Esophagus squamous epithelium (tissue), 5 donors: Measurements from ENCODE around the gene SF3A2. TPM values are rescaled to one million over a fixed set of nuclear protein-coding genes. Genes with fewer than 3 reads are reported as not detected.

Experiments used
- DNase-seq: peaks from one replicate; lab custom pipeline; 2025; lab: John Stamatoyannopoulos, UW
- H3K27ac ChIP-seq, 4 donors: fragments of 200-600 bp; sonication (generic); one replicate each; pipeline ENCODE4 v1.5.1; 2016 to 2019; ENCODE audit warnings: mild to moderate bottlenecking in 1 of 4
- H3K27me3 ChIP-seq, 4 donors: fragments of 200-600 bp; sonication (generic); 1 replicate in 3 of 4; 2 replicates in 1 of 4; pipeline versions ENCODE4 v1.5.1 to v1.6.0; 2017 to 2021; ENCODE audit warnings: antibody characterized with exemption in 1 of 4
- H3K36me3 ChIP-seq, 3 donors: fragments of 200-600 bp; sonication (generic); one replicate each; pipeline ENCODE4 v1.5.1; 2016 to 2019
- H3K4me1 ChIP-seq, 3 donors: fragments of 200-600 bp; sonication (generic); one replicate each; pipeline ENCODE4 v1.5.1; 2017 to 2019
- H3K4me3 ChIP-seq, 4 donors: fragments of 200-600 bp; sonication (generic); 1 replicate in 3 of 4; 2 replicates in 1 of 4; pipeline ENCODE4 v1.5.1; 2016 to 2019; ENCODE audit warnings: mild to moderate bottlenecking in 2 of 4, moderate library complexity in 1 of 4
- H3K9me3 ChIP-seq, 3 donors: fragments of 200-600 bp; sonication (generic); one replicate each; pipeline ENCODE4 v1.5.1; 2016 to 2019
- CTCF ChIP-seq, 6 experiments: fragments of 450-650 bp in 4 of 6; fragments of 200-600 bp in 2 of 6; sonication (generic) in 2 of 6; IDR thresholded peaks; one replicate each; pipeline ENCODE4 v1.5.1; 2016 to 2019; ENCODE audit warnings: antibody characterized with exemption in 6 of 6, mild to moderate bottlenecking in 4 of 6, moderate library complexity in 4 of 6
- POLR2A ChIP-seq, 4 donors: fragments of 450-650 bp; IDR thresholded peaks; one replicate each; pipeline ENCODE4 v1.6.1; 2017; ENCODE audit warnings: antibody characterized with exemption in 4 of 4, mild to moderate bottlenecking in 4 of 4, moderate library complexity in 3 of 4
- WGBS, 2 donors: methylation state at CpG; one replicate each; pipeline ENCODE4 v1.1.5; 2018; 5-methylcytosine and 5-hydroxymethylcytosine counted together
- intact Hi-C: fragments of 100-400 bp; cut with DNase I; formaldehyde crosslinking; loops from one replicate; pipeline ENCODE4 v1.15.0; 2022
- total RNA-seq, 4 donors: library from RNA; depleted of rRNA; stranded (reverse); fragments of >200 nt; gene quantifications; one replicate each; pipeline ENCODE4 v1.1.0, GENCODE V29; 2016
- donor health status: DM: yes; HTN: yes; CAD: no.

Gene SF3A2
- total RNA-seq, 4 donors from 2014 or later: 19.3 to 39.7 (median 31.3) TPM

GRCh38 chr19:2274185-2274711 is 37.6 kb downstream of the SF3A2 start:
- Histone ChIP-seq H3K9me3 (no peaks in the 10 kb centered on the region), H3K36me3 (peaks cover 10 to 47% (median 15%) of the 10 kb centered on the region in 3 donors), H3K27ac (peak overlapping the region; percentile 48 to 100 (median 88)), H3K4me3 (peak overlapping the region in 3 of 4 donors; percentile 15 to 96 (median 29)), H3K27me3 (no peaks in the 10 kb centered on the region), H3K4me1 (peaks cover 49 to 60% (median 50%) of the 10 kb centered on the region in 3 donors)
- TF ChIP-seq POLR2A (IDR thresholded peaks at IDR 0.05) (no peak), CTCF (IDR thresholded peaks at IDR 0.05) (no peak)
- intact Hi-C loops: loop anchor here (5.0 kb wide), 1 partner anchor 53 kb away; the partner anchor contains the start of genes LSM7 and SPPL2B
- WGBS, 2 donors: 87% methylated on average over 9 of the region's 9 CpGs
- DNase-seq: no peak

GRCh38 chr19:2274931-2275535 is 38.4 kb downstream of the SF3A2 start:
- TF ChIP-seq POLR2A (IDR thresholded peaks at IDR 0.05) (no peak), CTCF (IDR thresholded peaks at IDR 0.05) (peak; percentile 32 to 74 (median 52))
- 56 to 68% methylated on average over 7 to 15 of the region's 16 CpGs for WGBS, 2 donors
- no peaks in the 10 kb centered on the region for H3K27me3 ChIP-seq
- H3K4me3 ChIP-seq: no peak overlapping the region
- no peaks in the 10 kb centered on the region for H3K9me3 ChIP-seq
- H3K27ac ChIP-seq: peak overlapping the region in 2 of 4 donors; percentile 44 to 50
- peaks cover 10 to 47% (median 15%) of the 10 kb centered on the region in 3 donors for H3K36me3 ChIP-seq
- DNase-seq: no peak
- H3K4me1 ChIP-seq: peaks cover 49 to 60% (median 50%) of the 10 kb centered on the region in 3 donors
- intact Hi-C loops: loop anchor here (5.0 kb wide), 1 partner anchor 52 kb away; the partner anchor contains the start of genes LSM7 and SPPL2B

- intact Hi-C loops: no loop called here
- H3K4me3 ChIP-seq: peak overlapping the region in 2 of 4 donors; percentile 19 to 23
Observed at GRCh38 chr19:2275588-2276428, 39.2 kb downstream of the SF3A2 start.

GRCh38 chr19:2276429-2276986 is 39.9 kb downstream of the SF3A2 start:
- 91 to 92% methylated on average over 19 of the region's 28 CpGs for WGBS, 2 donors
- no peak overlapping the region for H3K4me3 ChIP-seq

More at GRCh38 chr19:2275588-2276428, 39.2 kb downstream of the SF3A2 start:
- H3K27me3 ChIP-seq: no peaks in the 10 kb centered on the region
- no peak for DNase-seq
- no peaks in the 10 kb centered on the region for H3K9me3 ChIP-seq
- peaks cover 10 to 47% (median 15%) of the 10 kb centered on the region in 3 donors for H3K36me3 ChIP-seq
- peaks cover 49 to 60% (median 50%) of the 10 kb centered on the region in 3 donors for H3K4me1 ChIP-seq
- 40 to 92% methylated on average over 1 to 4 of the region's 74 CpGs for WGBS, 2 donors
- TF ChIP-seq CTCF (IDR thresholded peaks at IDR 0.05) (no peak), POLR2A (IDR thresholded peaks at IDR 0.05) (no peak)
- H3K27ac ChIP-seq: peak overlapping the region; percentile 5 to 50 (median 37)

More at GRCh38 chr19:2276429-2276986, 39.9 kb downstream of the SF3A2 start:
- no peaks in the 10 kb centered on the region for H3K9me3 ChIP-seq
- no peak for DNase-seq
- intact Hi-C loops: no loop called here
- H3K4me1 ChIP-seq: peaks cover 43 to 53% (median 45%) of the 10 kb centered on the region in 3 donors
- peak overlapping the region in 2 of 4 donors; percentile 5 to 50 for H3K27ac ChIP-seq
- TF ChIP-seq POLR2A (IDR thresholded peaks at IDR 0.05) (no peak), CTCF (IDR thresholded peaks at IDR 0.05) (no peak)
- H3K27me3 ChIP-seq: no peaks in the 10 kb centered on the region
- H3K36me3 ChIP-seq: peaks cover 10 to 44% (median 14%) of the 10 kb centered on the region in 3 donors
